H9 (cell line): ENCODE measurements around the gene SHB. TPM values are rescaled to one million over a fixed set of nuclear protein-coding genes. Genes with fewer than 3 reads are reported as not detected.

Experiments
- DNase-seq: peaks from one replicate; pipeline ENCODE4 v3.0.0-alpha.2; 2017
- H2AFZ ChIP-seq: one replicate; pipeline ENCODE4 v1.6.1; 2013; ENCODE audit warnings: mild to moderate bottlenecking, low read length, control low read depth, moderate library complexity
- H2AK5ac ChIP-seq: 2 replicates; pipeline ENCODE4 v1.6.1; 2013; ENCODE audit warnings: low read length, control low read depth, mixed read lengths; ENCODE audit not compliant: insufficient read length
- H2BK120ac ChIP-seq: one replicate; pipeline ENCODE4 v1.6.1; 2013; ENCODE audit warnings: low read depth, mild to moderate bottlenecking, low read length, control low read depth, inconsistent platforms; ENCODE audit not compliant: poor library complexity, severe bottlenecking
- H2BK12ac ChIP-seq: 2 replicates; pipeline ENCODE4 v1.6.1; 2013; ENCODE audit warnings: low read length, control low read depth, mixed read lengths, low read depth; ENCODE audit not compliant: insufficient read length
- H2BK15ac ChIP-seq: 2 replicates; pipeline ENCODE4 v1.6.1; 2013; ENCODE audit warnings: low read depth, low read length, control low read depth
- H2BK20ac ChIP-seq: one replicate; pipeline ENCODE4 v1.6.1; 2013; ENCODE audit warnings: low read depth, mild to moderate bottlenecking, low read length, control low read depth, inconsistent platforms; ENCODE audit not compliant: poor library complexity, severe bottlenecking
- H2BK5ac ChIP-seq: 2 replicates; pipeline ENCODE4 v1.6.1; 2013; ENCODE audit warnings: low read length, control low read depth, mixed read lengths; ENCODE audit not compliant: insufficient read length
- H3K14ac ChIP-seq: 2 replicates; pipeline ENCODE4 v1.6.1; 2013; ENCODE audit warnings: low read length, control low read depth; ENCODE audit not compliant: insufficient read depth
- H3K18ac ChIP-seq: 2 replicates; pipeline ENCODE4 v1.6.1; 2013; ENCODE audit warnings: low read depth, mild to moderate bottlenecking, mixed read lengths, low read length, control low read depth; ENCODE audit not compliant: insufficient read length
- H3K23ac ChIP-seq: 2 replicates; pipeline ENCODE4 v1.6.1; 2013; ENCODE audit warnings: low read length, control low read depth, mixed read lengths, low read depth; ENCODE audit not compliant: insufficient read length
- H3K23me2 ChIP-seq: 2 replicates; pipeline ENCODE4 v1.6.1; 2013; ENCODE audit warnings: low read depth, mild to moderate bottlenecking, mixed read lengths, low read length, control low read depth; ENCODE audit not compliant: insufficient read length, poor library complexity, severe bottlenecking
- H3K27ac ChIP-seq: 2 replicates; pipeline ENCODE4 v1.5.1; 2013; ENCODE audit warnings: low read length, control low read depth, mixed read lengths, low read depth; ENCODE audit not compliant: insufficient read length
- H3K27me3 ChIP-seq: 2 replicates; pipeline ENCODE4 v1.6.1; 2013; ENCODE audit warnings: low read length, control low read depth, inconsistent platforms; ENCODE audit not compliant: insufficient read depth
- H3K4ac ChIP-seq: 2 replicates; pipeline ENCODE4 v1.6.1; 2013; ENCODE audit warnings: low read depth, mild to moderate bottlenecking, control low read depth, inconsistent platforms, low read length, moderate library complexity
- H3K4me1 ChIP-seq: 2 replicates; pipeline ENCODE4 v1.6.1; 2013; ENCODE audit warnings: low read length, control low read depth, inconsistent platforms; ENCODE audit not compliant: insufficient read depth
- H3K4me2 ChIP-seq: 2 replicates; pipeline ENCODE4 v1.6.1; 2013; ENCODE audit warnings: low read length, control low read depth, mixed read lengths; ENCODE audit not compliant: insufficient read length, insufficient read depth
- H3K56ac ChIP-seq: 2 replicates; pipeline ENCODE4 v1.6.1; 2013; ENCODE audit warnings: low read depth, mild to moderate bottlenecking, mixed read lengths, low read length, control low read depth; ENCODE audit not compliant: insufficient read length
- H3K79me1 ChIP-seq: 2 replicates; pipeline ENCODE4 v1.6.1; 2013; ENCODE audit warnings: low read depth, mild to moderate bottlenecking, moderate library complexity, low read length, control low read depth, inconsistent platforms; ENCODE audit not compliant: insufficient read depth, poor library complexity, severe bottlenecking
- H3K79me2 ChIP-seq: 2 replicates; pipeline ENCODE4 v1.6.1; 2013; ENCODE audit warnings: low read length, control low read depth, inconsistent platforms; ENCODE audit not compliant: insufficient read depth
- H3K9ac ChIP-seq: 2 replicates; pipeline ENCODE4 v1.6.1; 2013; ENCODE audit warnings: low read length, control low read depth, mixed read lengths; ENCODE audit not compliant: insufficient read length; ENCODE audit errors: extremely low read depth
- H3K9me3 ChIP-seq: one replicate; pipeline ENCODE4 v1.6.1; 2013; ENCODE audit warnings: low read depth, low read length, inconsistent platforms; ENCODE audit not compliant: control insufficient read depth
- H3T11ph ChIP-seq: one replicate; pipeline ENCODE4 v1.6.1; 2013; ENCODE audit warnings: mild to moderate bottlenecking, low read length, control low read depth, inconsistent platforms
- H4K20me1 ChIP-seq: one replicate; pipeline ENCODE4 v1.6.1; 2013; ENCODE audit not compliant: control insufficient read depth, insufficient read length, insufficient read depth
- H4K5ac ChIP-seq: 2 replicates; pipeline ENCODE4 v1.6.1; 2013; ENCODE audit warnings: low read depth, mild to moderate bottlenecking, mixed read lengths, low read length, control low read depth; ENCODE audit not compliant: insufficient read length
- H4K8ac ChIP-seq: replicated peaks from 2 replicates; pipeline ENCODE4 v1.6.1; 2013; ENCODE audit warnings: low read length, control low read depth, mixed read lengths, low read depth; ENCODE audit not compliant: insufficient read length
- H4K91ac ChIP-seq: 2 replicates; pipeline ENCODE4 v1.6.1; 2013; ENCODE audit warnings: low read depth, mild to moderate bottlenecking, moderate library complexity, mixed read lengths, low read length, control low read depth; ENCODE audit not compliant: insufficient read length
- H3K27ac Mint-ChIP-seq, 3 experiments: 2 replicates in 2 of 3; 3 replicates in 1 of 3; pipeline ENCODE4 v1.8.0; 2020 to 2021; ENCODE audit warnings: mixed read lengths in 3 of 3, mild to moderate bottlenecking in 1 of 3, moderate library complexity in 1 of 3
- H3K27me3 Mint-ChIP-seq: 2 replicates; pipeline ENCODE4 v1.8.0; 2021; ENCODE audit warnings: low read depth, mild to moderate bottlenecking, moderate library complexity, mixed read lengths
- H3K36me3 Mint-ChIP-seq, 3 experiments: 2 replicates in 2 of 3; 3 replicates in 1 of 3; pipeline ENCODE4 v1.8.0; 2020 to 2021; ENCODE audit warnings: low read depth in 3 of 3, mixed read lengths in 3 of 3; ENCODE audit not compliant: insufficient read depth in 1 of 3
- H3K4me1 Mint-ChIP-seq, 2 experiments: 2 replicates each; pipeline ENCODE4 v1.8.0; 2020; ENCODE audit warnings: mixed read lengths in 2 of 2
- H3K4me3 Mint-ChIP-seq, 2 experiments: 2 replicates in 1 of 2; 3 replicates in 1 of 2; pipeline ENCODE4 v1.8.0; 2020 to 2021; ENCODE audit warnings: mild to moderate bottlenecking in 2 of 2, mixed read lengths in 2 of 2, moderate library complexity in 1 of 2
- H3K9me3 Mint-ChIP-seq, 2 experiments: 2 replicates in 1 of 2; 3 replicates in 1 of 2; pipeline ENCODE4 v1.8.0; 2020; ENCODE audit warnings: mild to moderate bottlenecking in 2 of 2, mixed read lengths in 2 of 2, moderate library complexity in 1 of 2
- CTCF ChIP-seq: fragments of 200-600 bp; sonication (generic); conservative IDR thresholded peaks from 3 replicates; pipeline ENCODE4 v1.8.0; 2021; ENCODE audit warnings: antibody characterized with exemption, mild to moderate bottlenecking
- WGBS: extraction: QIAGEN DNeasy Blood & Tissue Kit; methylation state at CpG from one replicate; pipeline ENCODE4 v1.1.7; 2013; ENCODE audit warnings: missing lambda C conversion rate, low lambda C conversion rate, mixed read lengths; ENCODE audit not compliant: insufficient read length; ENCODE audit errors: extremely low coverage; 5-methylcytosine and 5-hydroxymethylcytosine counted together
- total RNA-seq: library from RNA; stranded (reverse); gene quantifications from 2 replicates; pipeline ENCODE4 v1.2.1, GENCODE V29; 2021

SHB gene
- total RNA-seq, 1 experiment from 2014 or later = 14.6 TPM

- Histone ChIP-seq H3K27me3 (no peaks in the 10 kb centered on the region), H3T11ph (no peak overlapping the region), H3K79me1 (no peaks in the 10 kb centered on the region), H2BK120ac (no peak overlapping the region), H2BK12ac (no peak overlapping the region), H3K4me1 (no peaks in the 10 kb centered on the region; the same call in 1 of the 2 replicates), H3K23me2 (no peaks in the 10 kb centered on the region), H2BK20ac (no peak overlapping the region), H3K18ac (no peak overlapping the region), H3K9me3 (no peaks in the 10 kb centered on the region), H4K5ac (no peak overlapping the region), H3K23ac (no peak overlapping the region), H4K20me1 (no peaks in the 10 kb centered on the region), H2BK15ac (no peak overlapping the region), H3K27ac (no peak overlapping the region), H3K4me2 (no peak overlapping the region), H3K56ac (no peak overlapping the region), H2BK5ac (no peak overlapping the region), H3K14ac (no peak overlapping the region), H2AK5ac (no peak overlapping the region), H2AFZ (no peak overlapping the region), H3K79me2 (no peaks in the 10 kb centered on the region), H3K9ac (no peak overlapping the region), H3K4ac (no peak overlapping the region), H4K8ac (no peak overlapping the region), H4K91ac (no peak overlapping the region)
- WGBS = no CpG with 5 or more reads among the region's 2 CpGs
- Mint-ChIP-seq H3K4me1 (peaks cover 41 to 49% of the 10 kb centered on the region in 2 experiments), H3K27ac (no peak overlapping the region; a peak in 1 of 7 replicates), H3K36me3 (no peaks in the 10 kb centered on the region), H3K9me3 (no peaks in the 10 kb centered on the region), H3K27me3 (peaks cover 13% of the 10 kb centered on the region), H3K4me3 (no peak overlapping the region)
- no peak for TF ChIP-seq CTCF
- DNase-seq = no peak
These were observed 20.5 kb upstream of the SHB start for GRCh38 chr9:38089387-38090165.
